Activated naive CD4-positive, alpha-beta T cell treated with anti-CD3 and anti-CD28 coated beads, Interleukin-2, amount 10 ng/mL, durations not matched to agents 7 days and 5 days (primary cell): Measurements from ENCODE around the gene MSRB2.

Experiments used
- CTCF ChIA-PET: fragments of 350-600 bp; sonication (Branson Sonifier 250); formaldehyde crosslinking; loops from one replicate; lab custom pipeline; 2021; ENCODE audit warnings: antibody characterized with exemption; lab: Charles Lee
- DNase-seq: peaks from one replicate; pipeline ENCODE4 v3.0.0-alpha.2; 2020
- H3K27ac Mint-ChIP-seq: one replicate; pipeline ENCODE4 v1.8.0; 2021; ENCODE audit warnings: mild to moderate bottlenecking, moderate library complexity, mixed read lengths
- H3K27me3 Mint-ChIP-seq: one replicate; pipeline ENCODE4 v1.8.0; 2021; ENCODE audit warnings: mild to moderate bottlenecking, mixed read lengths
- H3K36me3 Mint-ChIP-seq: one replicate; pipeline ENCODE4 v1.8.0; 2021; ENCODE audit warnings: mixed read lengths
- H3K4me1 Mint-ChIP-seq: one replicate; pipeline ENCODE4 v1.8.0; 2021; ENCODE audit warnings: mixed read lengths
- H3K4me3 Mint-ChIP-seq: one replicate; pipeline ENCODE4 v1.8.0; 2021; ENCODE audit warnings: mild to moderate bottlenecking, moderate library complexity, mixed read lengths
- H3K9me3 Mint-ChIP-seq: one replicate; pipeline ENCODE4 v1.8.0; 2021; ENCODE audit warnings: mixed read lengths

Gene MSRB2

GRCh38 chr10:23114228-23114850, 19.0 kb downstream of the MSRB2 start:
- H3K27ac Mint-ChIP-seq, result no peak overlapping the region
- H3K4me3 Mint-ChIP-seq, result no peak overlapping the region
- CTCF ChIA-PET, result no interaction called here
- H3K27me3 Mint-ChIP-seq, result no peaks in the 10 kb centered on the region
- H3K36me3 Mint-ChIP-seq, result peaks cover 4% of the 10 kb centered on the region
- no peaks in the 10 kb centered on the region for H3K9me3 Mint-ChIP-seq
- no peak for DNase-seq
- H3K4me1 Mint-ChIP-seq, result no peaks in the 10 kb centered on the region

- Mint-ChIP-seq H3K4me1 (no peaks in the 10 kb centered on the region), H3K27me3 (no peaks in the 10 kb centered on the region), H3K27ac (no peak overlapping the region), H3K36me3 (peaks cover 4% of the 10 kb centered on the region), H3K4me3 (no peak overlapping the region), H3K9me3 (no peaks in the 10 kb centered on the region)
- CTCF ChIA-PET, result no interaction called here
- DNase-seq, result no peak
Measured at GRCh38 chr10:23116486-23117205, 21.3 kb downstream of the MSRB2 start.

- Mint-ChIP-seq H3K36me3 (no peaks in the 10 kb centered on the region), H3K27me3 (no peaks in the 10 kb centered on the region), H3K4me1 (no peaks in the 10 kb centered on the region), H3K9me3 (peaks cover 3% of the 10 kb centered on the region), H3K27ac (no peak overlapping the region), H3K4me3 (no peak overlapping the region)
- CTCF ChIA-PET, result no interaction called here
- DNase-seq, result no peak
Measured at GRCh38 chr10:23120001-23120934, 24.9 kb downstream of the MSRB2 start.

- Mint-ChIP-seq H3K27ac (no peak overlapping the region), H3K36me3 (no peaks in the 10 kb centered on the region), H3K9me3 (peaks cover 3% of the 10 kb centered on the region), H3K27me3 (no peaks in the 10 kb centered on the region), H3K4me1 (no peaks in the 10 kb centered on the region), H3K4me3 (no peak overlapping the region)
- CTCF ChIA-PET, result no interaction called here
- no peak for DNase-seq
Measured at GRCh38 chr10:23121135-23121534, 25.8 kb downstream of the MSRB2 start.

GRCh38 chr10:23136462-23136861, 41.1 kb downstream of the MSRB2 start:
- no peak for DNase-seq
- Mint-ChIP-seq H3K9me3 (peaks cover 2% of the 10 kb centered on the region), H3K27ac (no peak overlapping the region), H3K36me3 (no peaks in the 10 kb centered on the region), H3K4me1 (no peaks in the 10 kb centered on the region), H3K27me3 (peaks cover 9% of the 10 kb centered on the region), H3K4me3 (no peak overlapping the region)
- CTCF ChIA-PET, result no interaction called here

GRCh38 chr10:23139677-23140076, 44.3 kb downstream of the MSRB2 start:
- Mint-ChIP-seq H3K9me3 (peaks cover under 1% of the 10 kb centered on the region), H3K36me3 (no peaks in the 10 kb centered on the region), H3K27me3 (peaks cover 6% of the 10 kb centered on the region), H3K27ac (no peak overlapping the region), H3K4me1 (no peaks in the 10 kb centered on the region), H3K4me3 (no peak overlapping the region)
- CTCF ChIA-PET, result no interaction called here
- no peak for DNase-seq

- Mint-ChIP-seq H3K4me1 (no peaks in the 10 kb centered on the region), H3K27me3 (peaks cover 6% of the 10 kb centered on the region), H3K27ac (no peak overlapping the region), H3K9me3 (no peaks in the 10 kb centered on the region), H3K36me3 (no peaks in the 10 kb centered on the region), H3K4me3 (no peak overlapping the region)
- no peak for DNase-seq
- CTCF ChIA-PET, result no interaction called here
Measured at GRCh38 chr10:23141995-23142394, 46.6 kb downstream of the MSRB2 start.

- CTCF ChIA-PET, result no interaction called here
- H3K9me3 Mint-ChIP-seq, result no peaks in the 10 kb centered on the region
Measured at GRCh38 chr10:23146258-23146657, 50.9 kb downstream of the MSRB2 start.

GRCh38 chr10:23147035-23147434, 51.7 kb downstream of the MSRB2 start:
- no peak overlapping the region for H3K4me3 Mint-ChIP-seq

More at GRCh38 chr10:23146258-23146657, 50.9 kb downstream of the MSRB2 start:
- Mint-ChIP-seq H3K27ac (no peak overlapping the region), H3K4me1 (no peaks in the 10 kb centered on the region), H3K27me3 (no peaks in the 10 kb centered on the region), H3K4me3 (no peak overlapping the region), H3K36me3 (no peaks in the 10 kb centered on the region)
- no peak for DNase-seq

GRCh38 chr10:23148214-23148613, 52.8 kb downstream of the MSRB2 start:
- H3K4me1 Mint-ChIP-seq, result no peaks in the 10 kb centered on the region
- no peak overlapping the region for H3K27ac Mint-ChIP-seq
- no peak overlapping the region for H3K4me3 Mint-ChIP-seq
- H3K27me3 Mint-ChIP-seq, result no peaks in the 10 kb centered on the region
- CTCF ChIA-PET, result no interaction called here
- no peaks in the 10 kb centered on the region for H3K9me3 Mint-ChIP-seq
- DNase-seq, result no peak
- H3K36me3 Mint-ChIP-seq, result no peaks in the 10 kb centered on the region

More at GRCh38 chr10:23147035-23147434, 51.7 kb downstream of the MSRB2 start:
- Mint-ChIP-seq H3K9me3 (no peaks in the 10 kb centered on the region), H3K27me3 (no peaks in the 10 kb centered on the region), H3K4me1 (no peaks in the 10 kb centered on the region), H3K36me3 (no peaks in the 10 kb centered on the region), H3K27ac (no peak overlapping the region)
- no peak for DNase-seq
- CTCF ChIA-PET, result no interaction called here

- Mint-ChIP-seq H3K36me3 (no peaks in the 10 kb centered on the region), H3K4me3 (no peak overlapping the region), H3K9me3 (no peaks in the 10 kb centered on the region), H3K27me3 (no peaks in the 10 kb centered on the region), H3K27ac (no peak overlapping the region), H3K4me1 (no peaks in the 10 kb centered on the region)
- CTCF ChIA-PET, result no interaction called here
- DNase-seq, result no peak
Measured at GRCh38 chr10:23150091-23150490, 54.7 kb downstream of the MSRB2 start.

- H3K36me3 Mint-ChIP-seq, result no peaks in the 10 kb centered on the region
- DNase-seq, result no peak
- H3K4me1 Mint-ChIP-seq, result no peaks in the 10 kb centered on the region
- H3K9me3 Mint-ChIP-seq, result no peaks in the 10 kb centered on the region
- CTCF ChIA-PET, result no interaction called here
- no peak overlapping the region for H3K4me3 Mint-ChIP-seq
- no peak overlapping the region for H3K27ac Mint-ChIP-seq
- no peaks in the 10 kb centered on the region for H3K27me3 Mint-ChIP-seq
Measured at GRCh38 chr10:23150610-23151009, 55.2 kb downstream of the MSRB2 start.

- no peak for DNase-seq
- H3K36me3 Mint-ChIP-seq, result no peaks in the 10 kb centered on the region
- H3K27me3 Mint-ChIP-seq, result no peaks in the 10 kb centered on the region
- H3K9me3 Mint-ChIP-seq, result no peaks in the 10 kb centered on the region
- no peaks in the 10 kb centered on the region for H3K4me1 Mint-ChIP-seq
- H3K27ac Mint-ChIP-seq, result no peak overlapping the region
- no peak overlapping the region for H3K4me3 Mint-ChIP-seq
- CTCF ChIA-PET, result no interaction called here
Measured at GRCh38 chr10:23151071-23151470, 55.7 kb downstream of the MSRB2 start.

- no peak overlapping the region for H3K4me3 Mint-ChIP-seq
- H3K9me3 Mint-ChIP-seq, result no peaks in the 10 kb centered on the region
- CTCF ChIA-PET, result interaction anchor here (1.0 to 5.2 kb wide), 3 partner anchors 12 to 361 kb away, joined by 3 to 49 read pairs (median 3); no protein-coding TSS in a partner anchor
- DNase-seq, result no peak
- peaks cover 6% of the 10 kb centered on the region for H3K27me3 Mint-ChIP-seq
- no peak overlapping the region for H3K27ac Mint-ChIP-seq
- no peaks in the 10 kb centered on the region for H3K36me3 Mint-ChIP-seq
- H3K4me1 Mint-ChIP-seq, result no peaks in the 10 kb centered on the region
Measured at GRCh38 chr10:23155169-23155568, 59.8 kb downstream of the MSRB2 start.
